Breast epithelium (tissue), 4 donors: ENCODE results near the gene ASB16. TPM values are rescaled to one million over a fixed set of nuclear protein-coding genes. Genes with fewer than 3 reads are reported as not detected.

Experiments
- DNase-seq, 2 donors: peaks; one replicate each; pipeline ENCODE4 v3.0.0-alpha.2; 2019; ENCODE audit warnings: low spot score in 2 of 2
- H3K27ac ChIP-seq, 2 donors: fragments of 200-600 bp; sonication (generic) in 1 of 2; one replicate each; pipeline ENCODE4 v1.5.1; 2016 to 2019; ENCODE audit warnings: mild to moderate bottlenecking in 1 of 2
- H3K27me3 ChIP-seq, 2 donors: fragments of 200-600 bp; sonication (generic) in 1 of 2; one replicate each; pipeline versions ENCODE4 v1.5.1 to v1.6.0; 2017 to 2019; ENCODE audit warnings: control low read depth in 1 of 2, mild to moderate bottlenecking in 1 of 2
- H3K36me3 ChIP-seq: fragments of 200-600 bp; one replicate; pipeline ENCODE4 v1.5.1; 2019
- H3K4me1 ChIP-seq, 2 donors: fragments of 200-600 bp; sonication (generic); one replicate each; pipeline ENCODE4 v1.5.1; 2016 to 2019; ENCODE audit warnings: control low read depth in 1 of 2
- H3K4me3 ChIP-seq, 3 donors: fragments of 200-600 bp; sonication (generic); 1 replicate in 2 of 3; 2 replicates in 1 of 3; pipeline ENCODE4 v1.5.1; 2016 to 2019; ENCODE audit warnings: mild to moderate bottlenecking in 3 of 3, moderate library complexity in 2 of 3
- H3K9me3 ChIP-seq, 2 donors: fragments of 200-600 bp; sonication (generic) in 1 of 2; one replicate each; pipeline ENCODE4 v1.5.1; 2016 to 2019; ENCODE audit warnings: control low read depth in 1 of 2
- POLR2A ChIP-seq: fragments of 450-650 bp; IDR thresholded peaks from one replicate; pipeline ENCODE4 v1.6.1; 2016; ENCODE audit warnings: antibody characterized with exemption, mild to moderate bottlenecking, moderate library complexity
- POLR2AphosphoS5 ChIP-seq, 3 donors: sonication (generic); formaldehyde crosslinking; IDR thresholded peaks; one replicate each; pipeline ENCODE4 v1.6.1; 2017; ENCODE audit warnings: antibody characterized with exemption in 3 of 3
- intact Hi-C: fragments of 100-400 bp; cut with DNase I; formaldehyde crosslinking; loops from one replicate; pipeline ENCODE4 v1.15.1; 2023; ENCODE audit warnings: low total_unique reads
- total RNA-seq, 3 donors: library from RNA; depleted of rRNA; stranded (reverse); fragments of >200 nt; gene quantifications; one replicate each; pipeline ENCODE4 v1.1.0, GENCODE V29; 2016
- TF ChIP-seq, protein P1 (sequence below), 3 donors: fragments of 450-650 bp; IDR thresholded peaks; one replicate each; pipeline ENCODE4 v1.5.1; 2016 to 2017; ENCODE audit warnings: antibody characterized with exemption in 3 of 3, mild to moderate bottlenecking in 3 of 3, moderate library complexity in 3 of 3

The ASB16 gene
- total RNA-seq, 3 donors from 2014 or later: 0.29 to 0.33 TPM; not detected in 1

DNA sequence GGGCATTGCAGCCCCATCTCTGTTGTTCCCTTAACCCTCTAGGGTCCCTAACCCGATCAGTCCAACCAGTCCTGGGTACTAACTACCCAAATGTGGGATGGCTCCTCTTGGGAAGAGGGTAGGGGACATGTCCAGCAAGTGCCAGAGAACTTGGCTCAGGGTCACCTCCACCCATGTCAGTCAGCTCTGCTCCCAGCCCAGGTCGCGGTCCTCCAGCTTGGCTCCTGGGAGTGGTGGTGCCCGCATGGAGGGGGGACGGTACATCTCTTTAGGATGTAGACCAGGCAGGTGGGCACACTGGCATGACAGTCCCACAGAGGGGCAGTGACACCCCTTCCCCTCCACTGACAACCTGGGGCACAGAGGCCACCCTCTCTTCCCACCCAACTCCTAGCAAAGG is 22.2 kb downstream of the ASB16 start:
- intact Hi-C loops: no loop called here
- H3K4me1 ChIP-seq: peaks cover 0 to 4% of the 10 kb centered on the region in 2 donors
- H3K27ac ChIP-seq: peak overlapping the region; percentile 62 to 76
- no peak overlapping the region for H3K4me3 ChIP-seq
- peaks cover 10% of the 10 kb centered on the region for H3K36me3 ChIP-seq
- TF ChIP-seq, protein P1, sequence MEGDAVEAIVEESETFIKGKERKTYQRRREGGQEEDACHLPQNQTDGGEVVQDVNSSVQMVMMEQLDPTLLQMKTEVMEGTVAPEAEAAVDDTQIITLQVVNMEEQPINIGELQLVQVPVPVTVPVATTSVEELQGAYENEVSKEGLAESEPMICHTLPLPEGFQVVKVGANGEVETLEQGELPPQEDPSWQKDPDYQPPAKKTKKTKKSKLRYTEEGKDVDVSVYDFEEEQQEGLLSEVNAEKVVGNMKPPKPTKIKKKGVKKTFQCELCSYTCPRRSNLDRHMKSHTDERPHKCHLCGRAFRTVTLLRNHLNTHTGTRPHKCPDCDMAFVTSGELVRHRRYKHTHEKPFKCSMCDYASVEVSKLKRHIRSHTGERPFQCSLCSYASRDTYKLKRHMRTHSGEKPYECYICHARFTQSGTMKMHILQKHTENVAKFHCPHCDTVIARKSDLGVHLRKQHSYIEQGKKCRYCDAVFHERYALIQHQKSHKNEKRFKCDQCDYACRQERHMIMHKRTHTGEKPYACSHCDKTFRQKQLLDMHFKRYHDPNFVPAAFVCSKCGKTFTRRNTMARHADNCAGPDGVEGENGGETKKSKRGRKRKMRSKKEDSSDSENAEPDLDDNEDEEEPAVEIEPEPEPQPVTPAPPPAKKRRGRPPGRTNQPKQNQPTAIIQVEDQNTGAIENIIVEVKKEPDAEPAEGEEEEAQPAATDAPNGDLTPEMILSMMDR (IDR thresholded peaks at IDR 0.05): no peak
- TF ChIP-seq POLR2AphosphoS5 (IDR thresholded peaks at IDR 0.05) (no peak), POLR2A (no peak)
- H3K27me3 ChIP-seq: no peaks in the 10 kb centered on the region
- no peak for DNase-seq
- no peaks in the 10 kb centered on the region for H3K9me3 ChIP-seq

DNA sequence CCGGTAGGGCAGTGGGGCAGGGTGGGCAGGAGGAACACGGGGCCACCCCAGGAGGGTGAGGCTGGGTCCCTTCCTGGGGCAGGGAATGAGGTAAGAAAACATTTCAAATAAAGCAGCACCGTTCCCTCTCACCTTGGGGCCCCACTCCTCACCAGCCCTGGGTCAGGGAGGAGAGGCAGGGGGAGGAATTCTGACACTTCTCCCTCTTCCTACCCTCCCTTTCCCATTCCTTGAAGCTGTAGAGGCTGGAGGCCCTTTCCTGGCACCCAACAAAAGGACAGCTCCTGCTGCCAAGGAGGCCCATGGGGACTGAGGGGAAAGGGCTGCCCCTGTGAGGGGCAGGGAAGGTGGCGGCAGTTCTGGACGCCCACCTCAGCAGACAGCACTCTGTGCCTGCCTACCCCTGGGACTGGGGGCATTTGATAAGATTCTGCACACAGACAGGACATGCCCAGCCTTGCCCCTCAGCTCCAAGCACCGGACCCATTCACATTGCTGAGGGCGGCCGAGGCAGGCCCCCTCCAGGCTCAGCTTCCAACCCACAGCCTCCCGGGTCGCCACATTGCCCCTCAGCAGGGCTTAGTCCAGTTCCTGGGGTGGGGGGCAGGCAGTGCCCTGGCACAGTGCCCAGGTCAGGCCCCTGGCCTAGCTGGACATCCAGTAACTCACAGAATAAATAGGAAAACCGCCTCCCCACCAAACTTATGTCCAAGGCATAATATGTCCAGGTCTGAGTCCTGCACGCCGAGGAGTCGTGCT is 23.0 kb downstream of the ASB16 start:
- Histone ChIP-seq H3K4me3 (no peak overlapping the region), H3K4me1 (peaks cover 0 to 11% of the 10 kb centered on the region in 2 donors), H3K27me3 (no peaks in the 10 kb centered on the region), H3K36me3 (peaks cover 10% of the 10 kb centered on the region), H3K9me3 (no peaks in the 10 kb centered on the region), H3K27ac (peak overlapping the region; percentile 62 to 76)
- DNase-seq: no peak
- TF ChIP-seq POLR2AphosphoS5 (IDR thresholded peaks at IDR 0.05): no peak
- TF ChIP-seq POLR2A: no peak
- intact Hi-C loops: no loop called here

DNA sequence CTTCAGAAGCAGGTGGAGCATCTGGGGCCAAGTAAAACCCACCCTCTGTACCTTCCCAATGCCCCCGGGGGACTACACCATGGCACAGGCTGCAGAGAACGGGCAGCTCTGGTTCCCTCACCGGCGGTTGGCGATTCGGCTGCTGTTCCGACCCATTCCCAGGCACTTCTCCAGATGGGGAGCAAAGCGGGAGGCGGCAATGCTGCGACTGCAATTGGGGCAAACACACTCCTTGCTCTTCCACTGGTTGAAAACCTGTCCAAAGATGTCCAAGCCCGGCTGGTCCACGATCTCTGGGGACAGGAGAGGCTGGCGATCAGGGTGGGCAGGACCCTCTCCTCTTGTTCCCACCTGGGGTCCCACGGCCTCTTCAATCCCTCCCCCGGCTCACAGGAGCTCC is 26.6 kb downstream of the ASB16 start:
- Histone ChIP-seq H3K4me3 (peak overlapping the region in 1 of 3 donors; percentile 96), H3K9me3 (no peaks in the 10 kb centered on the region), H3K27ac (peak overlapping the region; percentile 96 to 99), H3K4me1 (peaks cover 0 to 11% of the 10 kb centered on the region in 2 donors), H3K36me3 (peaks cover 10% of the 10 kb centered on the region), H3K27me3 (no peaks in the 10 kb centered on the region)
- TF ChIP-seq POLR2AphosphoS5 (IDR thresholded peaks at IDR 0.05): no peak
- TF ChIP-seq, protein P1 (IDR thresholded peaks at IDR 0.05): no peak
- no peak for TF ChIP-seq POLR2A
- no peak for DNase-seq
- intact Hi-C loops: no loop called here

DNA sequence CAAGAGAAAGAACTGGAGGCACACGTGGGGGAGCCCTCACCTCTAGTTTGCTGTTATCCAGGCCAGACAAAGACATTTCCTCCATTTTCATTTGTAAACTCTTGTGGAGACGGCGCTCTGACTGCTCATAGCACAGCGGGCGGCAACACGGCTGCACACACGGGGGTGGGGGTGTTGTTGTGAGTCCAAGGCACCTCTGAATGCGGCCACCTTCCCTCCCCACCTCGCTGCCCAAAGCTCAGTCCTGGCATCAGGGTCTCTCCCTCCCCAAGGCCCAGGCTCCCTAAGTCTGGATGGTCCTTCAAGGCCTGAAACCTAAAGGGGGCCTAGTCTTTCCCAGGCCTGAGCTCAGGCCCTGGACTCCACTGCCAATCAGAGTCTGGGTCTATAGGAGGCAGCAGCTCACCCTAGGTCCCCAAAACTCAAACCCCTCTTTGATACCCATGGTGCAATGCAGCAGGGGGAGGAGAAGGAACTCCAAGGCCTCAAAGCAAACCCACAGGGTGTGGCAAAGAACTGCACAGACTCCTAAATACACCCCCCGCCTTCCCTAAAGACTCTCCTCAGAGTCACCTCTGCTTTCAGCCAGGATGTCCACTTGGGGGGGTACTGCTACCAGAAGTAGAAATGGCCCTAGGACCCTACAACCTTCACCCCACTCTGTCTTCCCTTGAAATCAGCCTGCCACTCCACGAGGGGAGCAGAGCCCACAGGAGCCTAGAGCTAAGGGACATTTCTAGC is 27.6 kb downstream of the ASB16 start:
- H3K36me3 ChIP-seq: peaks cover 10% of the 10 kb centered on the region
- H3K27ac ChIP-seq: peak overlapping the region; percentile 96 to 99
- TF ChIP-seq POLR2AphosphoS5 (IDR thresholded peaks at IDR 0.05): no peak
- no peak for TF ChIP-seq POLR2A
- TF ChIP-seq, protein P1 (IDR thresholded peaks at IDR 0.05): no peak
- no peaks in the 10 kb centered on the region for H3K9me3 ChIP-seq
- H3K4me3 ChIP-seq: peak overlapping the region; percentile 80 to 96 (median 91)
- H3K27me3 ChIP-seq: no peaks in the 10 kb centered on the region
- peaks cover 0 to 11% of the 10 kb centered on the region in 2 donors for H3K4me1 ChIP-seq
- no peak for DNase-seq
- intact Hi-C loops: no loop called here

DNA sequence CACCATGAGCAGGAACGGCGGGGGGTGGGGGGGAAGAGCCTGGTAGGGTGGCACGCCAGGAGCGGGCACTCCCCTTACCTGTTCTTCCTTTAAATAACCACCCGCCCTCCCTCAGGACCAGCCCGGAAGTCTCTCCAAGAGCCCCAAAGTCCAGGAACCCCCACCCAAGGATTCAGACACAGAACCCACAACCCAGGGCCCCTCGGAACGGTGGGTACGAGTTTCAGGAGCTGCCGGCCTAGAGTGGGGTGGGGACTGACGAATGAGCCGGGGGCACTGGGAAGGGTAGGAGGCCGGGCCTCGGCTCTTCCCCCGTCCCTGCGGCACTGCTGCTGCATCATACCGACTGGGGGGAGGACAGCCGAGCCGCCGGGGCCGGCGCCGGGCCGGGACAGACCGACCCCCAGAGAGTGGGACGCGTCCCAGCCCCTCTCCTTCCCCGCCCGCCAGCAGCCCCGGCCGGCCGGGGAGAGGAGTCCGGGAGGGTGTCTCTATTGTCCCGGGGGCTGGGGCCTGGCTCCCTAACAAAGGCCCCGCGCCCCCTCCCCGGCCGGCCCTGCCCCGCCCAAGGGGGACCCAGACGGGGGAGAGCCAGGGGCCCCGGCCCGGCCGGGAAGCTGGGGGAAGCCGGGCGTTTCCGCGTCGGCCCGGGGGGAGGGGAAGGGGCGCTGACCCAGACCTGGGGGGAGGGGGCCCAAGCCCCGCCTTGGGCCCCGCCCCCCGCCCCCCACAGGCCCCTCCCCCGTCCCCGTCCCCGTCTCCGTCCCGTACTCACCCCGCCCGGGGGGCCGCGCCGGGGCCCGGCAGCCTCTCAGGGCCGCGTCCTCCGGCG is 28.4 kb downstream of the ASB16 start:
- TF ChIP-seq, protein P1 (IDR thresholded peaks at IDR 0.05): no peak
- H3K27me3 ChIP-seq: no peaks in the 10 kb centered on the region
- H3K36me3 ChIP-seq: peaks cover 10% of the 10 kb centered on the region
- H3K4me3 ChIP-seq: peak overlapping the region; percentile 80 to 96 (median 91)
- intact Hi-C loops: no loop called here
- peak overlapping the region; percentile 96 to 99 for H3K27ac ChIP-seq
- H3K9me3 ChIP-seq: no peaks in the 10 kb centered on the region
- DNase-seq: peak; percentile 54 to 64
- H3K4me1 ChIP-seq: peaks cover 0 to 11% of the 10 kb centered on the region in 2 donors
